HUES64 (cell line): Measurements from ENCODE around the gene TBL1Y.
"Not testable (repeated sequence)": the region's sequence is repeated elsewhere in the genome, so short reads cannot be mapped to it uniquely, and the experiment has no call there.

Source experiments
- H3K27ac ChIP-seq: 2 replicates; pipeline ENCODE4 v1.7.0; 2013; ENCODE audit warnings: low read depth, low read length, inconsistent platforms
- H3K27me3 ChIP-seq: 2 replicates; pipeline ENCODE4 v1.6.1; 2013; ENCODE audit warnings: mild to moderate bottlenecking, low read length; ENCODE audit not compliant: insufficient read depth
- H3K36me3 ChIP-seq: 2 replicates; pipeline ENCODE4 v1.6.1; 2013; ENCODE audit warnings: mild to moderate bottlenecking, low read length; ENCODE audit not compliant: insufficient read depth
- H3K4me1 ChIP-seq: 2 replicates; pipeline ENCODE4 v1.6.1; 2013; ENCODE audit warnings: mild to moderate bottlenecking, low read length, moderate library complexity; ENCODE audit not compliant: insufficient read depth
- H3K4me3 ChIP-seq: 2 replicates; pipeline ENCODE4 v1.5.1; 2013; ENCODE audit warnings: mild to moderate bottlenecking, low read length, moderate library complexity
- H3K9ac ChIP-seq: 2 replicates; pipeline ENCODE4 v1.6.1; 2013; ENCODE audit warnings: mild to moderate bottlenecking, low read depth, low read length
- H3K9me3 ChIP-seq: 2 replicates; pipeline ENCODE4 v1.6.1; 2013; ENCODE audit warnings: low read depth, low read length; ENCODE audit not compliant: insufficient read depth
- WGBS: fragments of 150-250, 120-280 bp; methylation state at CpG from one replicate; pipeline ENCODE4 v1.1.7; 2013; ENCODE audit warnings: missing lambda C conversion rate; 5-methylcytosine and 5-hydroxymethylcytosine counted together

TBL1Y gene

DNA sequence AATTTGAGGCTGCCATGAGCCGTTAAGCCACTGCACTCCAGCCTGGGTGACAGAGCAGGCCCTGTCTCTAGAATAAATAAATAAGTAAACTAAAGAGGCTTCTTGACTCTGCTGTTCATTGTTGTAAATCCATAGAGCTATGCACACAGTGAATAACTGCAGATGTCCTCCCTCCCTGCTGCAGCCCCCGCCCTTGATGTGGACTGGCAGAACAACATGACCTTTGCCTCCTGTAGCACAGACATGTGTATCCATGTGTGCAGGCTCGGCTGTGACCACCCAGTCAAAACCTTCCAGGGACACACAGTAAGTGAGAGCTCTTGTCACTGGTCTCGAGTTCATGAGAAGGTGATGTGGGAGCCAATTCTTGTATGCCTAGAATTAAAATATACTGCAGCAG lies 170.1 kb downstream of the TBL1Y start:
- not testable (repeated sequence) for H3K4me1 ChIP-seq, H3K9me3 ChIP-seq, H3K27ac ChIP-seq, H3K27me3 ChIP-seq, H3K9ac ChIP-seq, H3K4me3 ChIP-seq, H3K36me3 ChIP-seq
- 82% methylated on average over 4 of the region's 4 CpGs for WGBS

- no peaks in the 10 kb centered on the region for H3K27me3 ChIP-seq
- H3K4me3 ChIP-seq, result no peak overlapping the region
- 18% methylated on average over 10 of the region's 10 CpGs for WGBS
- H3K9me3 ChIP-seq, result no peaks in the 10 kb centered on the region
- H3K36me3 ChIP-seq, result peaks cover 5% of the 10 kb centered on the region; the same call in 1 of the 2 replicates
- H3K27ac ChIP-seq, result no peak overlapping the region
- no peak overlapping the region for H3K9ac ChIP-seq
- H3K4me1 ChIP-seq, result no peaks in the 10 kb centered on the region
Observed at GRCh38 chrY:7085606-7086005, 175.1 kb downstream of the TBL1Y start.

DNA sequence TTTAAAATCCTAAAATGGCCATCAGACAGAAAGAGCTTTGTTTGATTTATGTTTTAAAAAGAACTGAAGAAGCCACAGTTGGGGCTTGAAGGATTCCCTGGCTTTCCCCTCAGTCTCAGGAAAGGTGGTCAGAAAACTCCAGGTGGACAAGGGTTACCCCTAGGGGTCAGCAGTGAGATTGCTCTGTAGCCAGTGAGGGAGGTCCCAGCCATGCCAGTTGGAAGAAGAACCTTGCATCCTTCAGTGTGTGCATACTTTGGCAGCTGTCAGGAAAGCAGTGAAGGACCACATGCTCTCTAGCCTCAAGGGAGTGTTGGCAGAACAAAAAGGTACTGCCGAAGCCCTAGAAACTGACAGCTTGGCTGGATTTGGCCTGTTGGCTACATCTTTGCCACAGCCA lies 182.3 kb downstream of the TBL1Y start:
- Histone ChIP-seq H3K27ac (no peak overlapping the region), H3K27me3 (no peaks in the 10 kb centered on the region), H3K9me3 (no peaks in the 10 kb centered on the region), H3K4me3 (no peak overlapping the region), H3K36me3 (0 out of 2 replicates have a peak, but pooled peaks cover 3% of the 10 kb centered on the region), H3K9ac (no peak overlapping the region), H3K4me1 (no peaks in the 10 kb centered on the region; the same call in 1 of the 2 replicates)
- 82% methylated on average over 1 of the region's 1 CpG for WGBS

- WGBS, result 94% methylated on average over 2 of the region's 2 CpGs
- Histone ChIP-seq H3K9me3 (no peaks in the 10 kb centered on the region), H3K27me3 (no peaks in the 10 kb centered on the region), H3K4me1 (no peaks in the 10 kb centered on the region; the same call in 1 of the 2 replicates), H3K9ac (no peak overlapping the region), H3K27ac (no peak overlapping the region), H3K4me3 (no peak overlapping the region), H3K36me3 (0 out of 2 replicates have a peak, but pooled peaks cover 3% of the 10 kb centered on the region)
Observed at GRCh38 chrY:7094365-7094764, 183.9 kb downstream of the TBL1Y start.

DNA sequence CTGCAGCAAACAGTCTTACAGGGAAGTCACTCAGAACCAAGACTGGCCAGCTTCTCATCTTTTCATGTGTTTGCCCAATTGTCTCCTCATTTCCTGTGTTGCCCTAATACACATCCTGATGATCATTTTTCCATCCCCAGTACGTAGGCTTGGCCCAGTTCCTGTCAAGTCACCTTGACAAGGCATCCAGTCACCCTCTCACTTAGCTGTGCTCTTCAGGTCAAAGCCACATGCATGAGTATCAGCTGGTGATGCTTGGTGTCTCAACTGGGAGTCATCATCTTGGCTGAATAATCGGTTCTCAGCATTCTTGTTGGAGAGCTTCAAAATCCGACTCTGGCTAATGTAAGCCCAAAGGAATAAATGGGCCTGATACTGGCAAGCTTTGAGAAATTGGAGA lies 186.5 kb downstream of the TBL1Y start:
- Histone ChIP-seq H3K9me3 (no peaks in the 10 kb centered on the region), H3K9ac (no peak overlapping the region), H3K27ac (no peak overlapping the region), H3K4me3 (no peak overlapping the region), H3K36me3 (0 out of 2 replicates have a peak, but pooled peaks cover 3% of the 10 kb centered on the region), H3K4me1 (no peaks in the 10 kb centered on the region; the same call in 1 of the 2 replicates), H3K27me3 (no peaks in the 10 kb centered on the region)
- 94% methylated on average over 3 of the region's 3 CpGs for WGBS

GRCh38 chrY:7099742-7100141 lies 189.2 kb downstream of the TBL1Y start:
- Histone ChIP-seq H3K27me3 (no peaks in the 10 kb centered on the region), H3K4me3 (no peak overlapping the region), H3K36me3 (no peaks in the 10 kb centered on the region), H3K4me1 (peaks cover 6% of the 10 kb centered on the region; the same call in 1 of the 2 replicates), H3K9me3 (no peaks in the 10 kb centered on the region), H3K9ac (no peak overlapping the region), H3K27ac (no peak overlapping the region)
- 85% methylated on average over 3 of the region's 3 CpGs for WGBS

DNA sequence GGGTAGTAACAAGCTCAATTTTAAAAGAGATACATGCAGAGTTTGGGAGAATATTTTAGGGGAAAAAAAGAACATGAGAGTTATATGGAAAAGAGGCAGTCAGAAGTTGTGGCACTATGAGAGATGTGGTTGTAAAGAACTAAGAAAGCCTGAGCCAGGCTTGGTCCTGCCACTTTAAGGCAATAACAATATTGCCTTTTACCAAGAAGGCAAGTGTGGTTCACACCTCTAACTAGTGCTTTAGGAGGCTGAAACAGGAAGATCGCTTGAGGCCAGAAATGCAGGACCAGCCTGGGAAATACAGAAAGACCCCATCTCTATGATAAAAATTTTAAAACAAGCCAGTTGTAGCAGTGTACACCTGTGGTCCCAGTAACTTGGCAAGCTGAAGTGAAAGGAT lies 192.2 kb downstream of the TBL1Y start:
- H3K27me3 ChIP-seq, result no peaks in the 10 kb centered on the region
- H3K27ac ChIP-seq, result no peak overlapping the region
- 79% methylated on average over 1 of the region's 1 CpG for WGBS
- H3K9me3 ChIP-seq, result no peaks in the 10 kb centered on the region
- H3K4me3 ChIP-seq, result no peak overlapping the region
- no peaks in the 10 kb centered on the region for H3K36me3 ChIP-seq
- 0 out of 2 replicates have a peak, but pooled peaks cover 6% of the 10 kb centered on the region for H3K4me1 ChIP-seq
- H3K9ac ChIP-seq, result no peak overlapping the region

GRCh38 chrY:7107179-7107578 lies 196.7 kb downstream of the TBL1Y start:
- no peak overlapping the region for H3K4me3 ChIP-seq
- no peaks in the 10 kb centered on the region for H3K9me3 ChIP-seq
- H3K36me3 ChIP-seq, result no peaks in the 10 kb centered on the region
- H3K27ac ChIP-seq, result no peak overlapping the region
- H3K27me3 ChIP-seq, result no peaks in the 10 kb centered on the region
- H3K9ac ChIP-seq, result no peak overlapping the region
- H3K4me1 ChIP-seq, result 0 out of 2 replicates have a peak, but pooled peaks cover 6% of the 10 kb centered on the region
- 93% methylated on average over 6 of the region's 6 CpGs for WGBS

DNA sequence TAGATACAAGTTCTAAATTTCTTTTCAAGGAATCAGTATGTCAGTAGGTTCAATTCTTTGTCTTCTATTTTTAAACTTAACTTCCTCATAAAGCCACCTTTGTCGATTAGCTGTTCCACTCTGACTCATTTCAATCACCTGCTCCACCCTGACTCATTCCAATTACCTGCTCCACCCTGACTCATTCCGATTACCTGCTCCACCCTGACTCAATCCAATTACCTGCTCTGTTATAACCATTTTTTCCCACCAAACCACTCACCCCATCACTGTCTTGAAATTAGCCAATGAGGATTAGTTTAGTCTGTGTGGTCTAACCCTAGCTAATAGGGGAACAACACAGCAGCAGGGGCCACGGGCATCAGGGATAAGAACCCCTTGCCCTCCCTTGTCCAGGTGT lies 199.6 kb downstream of the TBL1Y start:
- WGBS, result 89% methylated on average over 3 of the region's 3 CpGs
- H3K36me3 ChIP-seq, result no peaks in the 10 kb centered on the region
- H3K9me3 ChIP-seq, result no peaks in the 10 kb centered on the region

DNA sequence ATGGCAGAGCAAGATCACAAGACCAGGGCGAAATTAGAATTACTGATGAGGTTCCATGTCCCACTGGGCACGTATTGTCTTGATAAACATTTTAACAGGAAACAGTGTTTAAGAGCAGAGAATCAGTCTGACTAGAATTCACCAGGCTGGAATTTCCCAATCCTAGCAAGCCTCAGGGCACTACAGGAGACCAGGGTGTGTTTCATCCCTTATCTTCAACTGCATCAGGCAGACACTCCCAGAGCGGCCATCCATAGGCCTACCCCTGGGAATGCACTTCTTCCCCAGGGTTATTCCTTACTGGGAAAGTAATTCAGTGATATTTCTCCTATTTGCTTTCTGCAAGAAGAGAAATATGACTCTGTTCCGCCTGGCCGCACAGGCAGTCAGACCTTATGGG lies 205.4 kb downstream of the TBL1Y start:
- 97% methylated on average over 5 of the region's 5 CpGs for WGBS
- H3K9ac ChIP-seq, result no peak overlapping the region
- H3K36me3 ChIP-seq, result no peaks in the 10 kb centered on the region
- H3K27ac ChIP-seq, result no peak overlapping the region
- no peaks in the 10 kb centered on the region for H3K4me1 ChIP-seq
- H3K27me3 ChIP-seq, result no peaks in the 10 kb centered on the region
- H3K9me3 ChIP-seq, result no peaks in the 10 kb centered on the region
- H3K4me3 ChIP-seq, result no peak overlapping the region

More for the DNA sequence above, 199.6 kb downstream of the TBL1Y start:
- no peaks in the 10 kb centered on the region for H3K4me1 ChIP-seq
- H3K9ac ChIP-seq, result no peak overlapping the region
- H3K4me3 ChIP-seq, result no peak overlapping the region
- H3K27ac ChIP-seq, result no peak overlapping the region
- H3K27me3 ChIP-seq, result no peaks in the 10 kb centered on the region

DNA sequence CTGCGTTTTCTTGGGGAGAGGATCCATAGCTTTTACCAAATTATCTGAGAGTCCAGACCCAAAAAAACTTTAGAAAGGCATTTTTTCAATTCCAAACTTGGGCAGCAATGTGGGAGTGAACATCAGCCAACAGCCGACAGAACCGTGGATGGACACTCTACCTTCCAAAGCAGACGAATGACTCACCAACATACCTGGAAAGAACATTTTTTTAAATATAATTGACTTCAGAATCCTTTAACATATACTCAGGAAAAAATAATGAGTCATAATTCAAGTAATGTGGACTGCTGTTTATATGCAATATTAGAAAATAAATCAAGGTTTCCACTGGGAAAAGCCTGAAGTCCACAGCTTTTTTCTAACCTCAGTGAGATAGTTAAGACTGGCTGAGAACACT lies 211.7 kb downstream of the TBL1Y start:
- Histone ChIP-seq H3K27ac (no peak overlapping the region), H3K9ac (no peak overlapping the region), H3K4me1 (no peaks in the 10 kb centered on the region), H3K36me3 (no peaks in the 10 kb centered on the region), H3K9me3 (no peaks in the 10 kb centered on the region), H3K27me3 (no peaks in the 10 kb centered on the region), H3K4me3 (no peak overlapping the region)
- 92% methylated on average over 3 of the region's 4 CpGs for WGBS
